HFFc6 (cell line): ENCODE measurements around the gene PSMA2. TPM values are rescaled to one million over a fixed set of nuclear protein-coding genes. Genes with fewer than 3 reads are reported as not detected.

Experiments used
- DNase-seq: peaks from one replicate; pipeline ENCODE4 v3.0.0-alpha.2; 2018
- H3K27ac Mint-ChIP-seq: 2 replicates; pipeline ENCODE4 v1.8.0; 2020; ENCODE audit warnings: mild to moderate bottlenecking, mixed read lengths
- H3K27me3 Mint-ChIP-seq: 2 replicates; pipeline ENCODE4 v1.8.0; 2021; ENCODE audit warnings: mild to moderate bottlenecking, moderate library complexity, mixed read lengths; ENCODE audit not compliant: insufficient read depth
- H3K36me3 Mint-ChIP-seq: 2 replicates; pipeline ENCODE4 v1.8.0; 2021; ENCODE audit warnings: low read depth, mixed read lengths
- H3K4me1 Mint-ChIP-seq: 2 replicates; pipeline ENCODE4 v1.8.0; 2020; ENCODE audit warnings: low read depth, mixed read lengths
- H3K4me3 Mint-ChIP-seq: 2 replicates; pipeline ENCODE4 v1.8.0; 2020; ENCODE audit warnings: mild to moderate bottlenecking, moderate library complexity, mixed read lengths
- H3K9me3 Mint-ChIP-seq: 2 replicates; pipeline ENCODE4 v1.8.0; 2020; ENCODE audit warnings: mild to moderate bottlenecking, mixed read lengths
- total RNA-seq, 6 experiments: library from RNA; stranded (reverse); fragmentation: NEBNext Ultra II Directional; extraction: Animal tissue kit (Norgen Biotek cat#: 25700); gene quantifications; 2 replicates in 1 of 6; 3 replicates in 5 of 6; pipeline ENCODE4 v1.2.3, GENCODE V29; 2021
- TF ChIP-seq, protein P1 (sequence below): fragments of 200-600 bp; sonication (generic); IDR thresholded peaks from 2 replicates; pipeline ENCODE4 v1.5.0; 2021; ENCODE audit warnings: antibody characterized with exemption, mild to moderate bottlenecking

The PSMA2 gene
- total RNA-seq, 6 experiments from 2014 or later: 105 to 140 (median 115) TPM

GRCh38 chr7:42914009-42914408 is 18.0 kb downstream of the PSMA2 start:
- Mint-ChIP-seq H3K9me3 (no peaks in the 10 kb centered on the region), H3K27me3 (peaks cover 3% of the 10 kb centered on the region; the same call in 1 of the 2 replicates), H3K4me3 (0 out of 2 replicates have a peak overlapping the region, but pooled peaks have one; percentile 11), H3K4me1 (peaks cover 55% of the 10 kb centered on the region), H3K27ac (peak overlapping the region; percentile 69), H3K36me3 (peaks cover 26% of the 10 kb centered on the region)
- DNase-seq: no peak
- TF ChIP-seq, protein P1, sequence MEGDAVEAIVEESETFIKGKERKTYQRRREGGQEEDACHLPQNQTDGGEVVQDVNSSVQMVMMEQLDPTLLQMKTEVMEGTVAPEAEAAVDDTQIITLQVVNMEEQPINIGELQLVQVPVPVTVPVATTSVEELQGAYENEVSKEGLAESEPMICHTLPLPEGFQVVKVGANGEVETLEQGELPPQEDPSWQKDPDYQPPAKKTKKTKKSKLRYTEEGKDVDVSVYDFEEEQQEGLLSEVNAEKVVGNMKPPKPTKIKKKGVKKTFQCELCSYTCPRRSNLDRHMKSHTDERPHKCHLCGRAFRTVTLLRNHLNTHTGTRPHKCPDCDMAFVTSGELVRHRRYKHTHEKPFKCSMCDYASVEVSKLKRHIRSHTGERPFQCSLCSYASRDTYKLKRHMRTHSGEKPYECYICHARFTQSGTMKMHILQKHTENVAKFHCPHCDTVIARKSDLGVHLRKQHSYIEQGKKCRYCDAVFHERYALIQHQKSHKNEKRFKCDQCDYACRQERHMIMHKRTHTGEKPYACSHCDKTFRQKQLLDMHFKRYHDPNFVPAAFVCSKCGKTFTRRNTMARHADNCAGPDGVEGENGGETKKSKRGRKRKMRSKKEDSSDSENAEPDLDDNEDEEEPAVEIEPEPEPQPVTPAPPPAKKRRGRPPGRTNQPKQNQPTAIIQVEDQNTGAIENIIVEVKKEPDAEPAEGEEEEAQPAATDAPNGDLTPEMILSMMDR: no peak

- Mint-ChIP-seq H3K36me3 (peaks cover 26% of the 10 kb centered on the region), H3K9me3 (no peaks in the 10 kb centered on the region), H3K27ac (peak overlapping the region; percentile 69), H3K27me3 (peaks cover 3% of the 10 kb centered on the region; the same call in 1 of the 2 replicates), H3K4me1 (peaks cover 56% of the 10 kb centered on the region), H3K4me3 (no peak overlapping the region)
- TF ChIP-seq, protein P1: no peak
- no peak for DNase-seq
These were observed 18.4 kb downstream of the PSMA2 start for GRCh38 chr7:42913591-42913990.

- DNase-seq: peak; percentile 88
- Mint-ChIP-seq H3K27me3 (peaks cover 3% of the 10 kb centered on the region; the same call in 1 of the 2 replicates), H3K4me1 (peaks cover 69% of the 10 kb centered on the region), H3K36me3 (peaks cover 22% of the 10 kb centered on the region), H3K27ac (peak within 1 kb of the TSS; percentile 88), H3K9me3 (no peaks in the 10 kb centered on the region), H3K4me3 (peak within 1 kb of the TSS; percentile 98)
- TF ChIP-seq, protein P1: no peak; the same call in 1 of the 2 replicates
These were observed 20.2 kb downstream of the PSMA2 start, which contains the start of gene C7orf25 for GRCh38 chr7:42911454-42912447. Gene C7orf25 (minus strand): TSS chr7:42912070. CDS start chr7:42910900, 1,170 bp downstream.

DNA sequence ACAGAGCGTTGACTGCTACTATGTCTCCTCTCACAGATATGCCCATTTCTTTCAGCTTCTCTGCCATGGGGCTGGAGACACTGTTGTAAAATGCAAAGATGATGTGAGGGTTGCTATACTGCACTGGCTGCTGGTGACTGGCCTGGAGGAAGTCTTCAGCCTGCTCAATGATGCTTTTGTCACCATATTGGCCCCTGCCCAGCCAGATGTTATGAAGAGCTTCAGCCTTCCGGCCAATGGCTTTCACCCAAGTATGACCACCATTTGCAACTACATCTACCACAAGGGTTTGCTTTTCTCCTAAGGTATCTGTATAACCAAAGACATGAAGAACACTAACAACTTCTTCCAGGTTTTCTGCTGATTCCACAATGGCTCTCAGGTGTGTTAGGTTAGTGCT is 21.7 kb downstream of the PSMA2 start:
- H3K4me1 Mint-ChIP-seq: peaks cover 57% of the 10 kb centered on the region
- no peak overlapping the region for H3K4me3 Mint-ChIP-seq
- H3K27me3 Mint-ChIP-seq: peaks cover 3% of the 10 kb centered on the region; the same call in 1 of the 2 replicates
- H3K9me3 Mint-ChIP-seq: no peaks in the 10 kb centered on the region
- no peak for DNase-seq
- H3K36me3 Mint-ChIP-seq: peaks cover 13% of the 10 kb centered on the region; the same call in 1 of the 2 replicates
- H3K27ac Mint-ChIP-seq: no peak overlapping the region
- TF ChIP-seq, protein P1: no peak

GRCh38 chr7:42907316-42907715 is 24.7 kb downstream of the PSMA2 start:
- Mint-ChIP-seq H3K9me3 (no peaks in the 10 kb centered on the region), H3K36me3 (peaks cover 13% of the 10 kb centered on the region; the same call in 1 of the 2 replicates), H3K4me3 (no peak overlapping the region), H3K27me3 (peaks cover 4% of the 10 kb centered on the region; the same call in 1 of the 2 replicates), H3K4me1 (peaks cover 27% of the 10 kb centered on the region), H3K27ac (no peak overlapping the region)
- TF ChIP-seq, protein P1: no peak
- no peak for DNase-seq
